WTC11 (cell line): Measurements from ENCODE around the gene MASP2. TPM values are rescaled to one million over a fixed set of nuclear protein-coding genes. Genes with fewer than 3 reads are reported as not detected.

Experiments used
- ATAC-seq: fragments of 200-7000 bp; cut with Tn5 transposase; 2 replicates; pipeline ENCODE4 v1.10.0; 2021; ENCODE audit warnings: mild to moderate bottlenecking, moderate library complexity
- CTCF ChIA-PET: fragments of 300-600 bp; sonication (Branson Sonifier 250); formaldehyde crosslinking; loops from one replicate; lab custom pipeline; 2021; ENCODE audit warnings: antibody characterized with exemption; lab: Charles Lee
- POLR2A ChIA-PET: fragments of 350-600 bp; sonication (Branson Sonifier 250); formaldehyde crosslinking; loops from one replicate; lab custom pipeline; 2021; ENCODE audit warnings: antibody characterized with exemption; lab: Charles Lee
- DNase-seq: peaks from one replicate; pipeline ENCODE4 v3.0.0; 2021; ENCODE audit warnings: low spot score
- H3K27ac Mint-ChIP-seq: 2 replicates; pipeline ENCODE4 v1.8.0; 2021; ENCODE audit warnings: mixed read lengths
- H3K27me3 Mint-ChIP-seq: 2 replicates; pipeline ENCODE4 v1.8.0; 2021; ENCODE audit warnings: low read depth, mild to moderate bottlenecking, moderate library complexity, mixed read lengths
- H3K36me3 Mint-ChIP-seq: 2 replicates; pipeline ENCODE4 v1.8.0; 2021; ENCODE audit warnings: mixed read lengths
- H3K4me1 Mint-ChIP-seq: 2 replicates; pipeline ENCODE4 v1.8.0; 2022; ENCODE audit warnings: mixed read lengths
- H3K4me3 Mint-ChIP-seq: 2 replicates; pipeline ENCODE4 v1.8.0; 2021; ENCODE audit warnings: mild to moderate bottlenecking, moderate library complexity, mixed read lengths
- H3K9me3 Mint-ChIP-seq: 2 replicates; pipeline ENCODE4 v1.8.0; 2021; ENCODE audit warnings: mixed read lengths
- EMX1 ChIP-seq: fragments of 250-450 bp; sonication (Bioruptor Pico); IDR thresholded peaks from 2 replicates; pipeline ENCODE4 v1.8.0; 2021; ENCODE audit warnings: mild to moderate bottlenecking
- ESRRA ChIP-seq: sonication (generic); formaldehyde crosslinking; IDR thresholded peaks from 2 replicates; pipeline ENCODE4 v1.8.1; 2022; ENCODE audit warnings: mild to moderate bottlenecking, missing genetic modification reagents, borderline replicate concordance
- HMGA2 ChIP-seq: fragments of 250-450 bp; sonication (Bioruptor Pico); IDR thresholded peaks from 2 replicates; pipeline ENCODE4 v1.4.0; 2021; ENCODE audit warnings: mild to moderate bottlenecking, moderate library complexity
- MXD4 ChIP-seq: fragments of 250-450 bp; sonication (Bioruptor Pico); IDR thresholded peaks from 2 replicates; pipeline ENCODE4 v1.8.0; 2021; ENCODE audit warnings: mild to moderate bottlenecking, moderate library complexity, borderline replicate concordance
- NR2C2 ChIP-seq: sonication (generic); formaldehyde crosslinking; IDR thresholded peaks from 2 replicates; pipeline ENCODE4 v1.8.0; 2022; ENCODE audit warnings: mild to moderate bottlenecking, missing genetic modification reagents
- SMAD3 ChIP-seq: sonication (generic); formaldehyde crosslinking; IDR thresholded peaks from 2 replicates; pipeline ENCODE4 v1.8.0; 2022; ENCODE audit warnings: missing genetic modification reagents, mild to moderate bottlenecking, borderline replicate concordance
- SP1 ChIP-seq: sonication (generic); formaldehyde crosslinking; conservative IDR thresholded peaks from 2 replicates; pipeline ENCODE4 v1.8.1; 2022; ENCODE audit warnings: missing genetic modification reagents
- TEAD4 ChIP-seq: sonication (generic); formaldehyde crosslinking; IDR thresholded peaks from 2 replicates; pipeline ENCODE4 v1.8.0; 2022; ENCODE audit warnings: mild to moderate bottlenecking, missing genetic modification reagents
- ZNF219 ChIP-seq: sonication (generic); formaldehyde crosslinking; IDR thresholded peaks from 2 replicates; pipeline ENCODE4 v1.8.0; 2023; ENCODE audit warnings: missing genetic modification reagents, mild to moderate bottlenecking, borderline replicate concordance
- ZNF232 ChIP-seq: sonication (generic); formaldehyde crosslinking; IDR thresholded peaks from 2 replicates; pipeline ENCODE4 v1.8.0; 2022; ENCODE audit warnings: mild to moderate bottlenecking, missing genetic modification reagents
- ZNF263 ChIP-seq: sonication (generic); formaldehyde crosslinking; IDR thresholded peaks from 2 replicates; pipeline ENCODE4 v1.8.1; 2022; ENCODE audit warnings: low read depth, mild to moderate bottlenecking, moderate library complexity, missing genetic modification reagents
- total RNA-seq: library from RNA; stranded (reverse); gene quantifications from 3 replicates; pipeline ENCODE4 v1.2.3, GENCODE V29; 2021
- TF ChIP-seq, protein P1 (sequence below): sonication (generic); formaldehyde crosslinking; IDR thresholded peaks from 2 replicates; pipeline ENCODE4 v1.8.1; 2023; ENCODE audit warnings: mild to moderate bottlenecking, missing genetic modification reagents
- TF ChIP-seq, protein P2 (sequence below): sonication (generic); formaldehyde crosslinking; IDR thresholded peaks from 2 replicates; pipeline ENCODE4 v1.8.0; 2022; ENCODE audit warnings: missing genetic modification reagents
- TF ChIP-seq, protein P3 (sequence below): fragments of 250-450 bp; sonication (Bioruptor Pico); IDR thresholded peaks from 2 replicates; pipeline ENCODE4 v1.9.0; 2021; ENCODE audit warnings: mild to moderate bottlenecking
- TF ChIP-seq, protein P4 (sequence below): fragments of 250-450 bp; sonication (Bioruptor Pico); conservative IDR thresholded peaks from 2 replicates; pipeline ENCODE4 v1.9.0; 2021; ENCODE audit warnings: mild to moderate bottlenecking
- TF ChIP-seq, protein P5 (sequence below): sonication (generic); formaldehyde crosslinking; IDR thresholded peaks from 2 replicates; pipeline ENCODE4 v1.8.0; 2023; ENCODE audit warnings: mild to moderate bottlenecking, missing genetic modification reagents
- TF ChIP-seq, protein P6 (sequence below): sonication (generic); formaldehyde crosslinking; IDR thresholded peaks from 2 replicates; pipeline ENCODE4 v1.8.1; 2023; ENCODE audit warnings: mild to moderate bottlenecking, moderate library complexity, missing genetic modification reagents
- TF ChIP-seq, protein P7 (sequence below): fragments of 250-450 bp; sonication (Bioruptor Pico); IDR thresholded peaks from 2 replicates; pipeline ENCODE4 v1.8.0; 2021; ENCODE audit warnings: mild to moderate bottlenecking

Gene MASP2
- total RNA-seq, 1 experiment from 2014 or later: 0.57 TPM

DNA sequence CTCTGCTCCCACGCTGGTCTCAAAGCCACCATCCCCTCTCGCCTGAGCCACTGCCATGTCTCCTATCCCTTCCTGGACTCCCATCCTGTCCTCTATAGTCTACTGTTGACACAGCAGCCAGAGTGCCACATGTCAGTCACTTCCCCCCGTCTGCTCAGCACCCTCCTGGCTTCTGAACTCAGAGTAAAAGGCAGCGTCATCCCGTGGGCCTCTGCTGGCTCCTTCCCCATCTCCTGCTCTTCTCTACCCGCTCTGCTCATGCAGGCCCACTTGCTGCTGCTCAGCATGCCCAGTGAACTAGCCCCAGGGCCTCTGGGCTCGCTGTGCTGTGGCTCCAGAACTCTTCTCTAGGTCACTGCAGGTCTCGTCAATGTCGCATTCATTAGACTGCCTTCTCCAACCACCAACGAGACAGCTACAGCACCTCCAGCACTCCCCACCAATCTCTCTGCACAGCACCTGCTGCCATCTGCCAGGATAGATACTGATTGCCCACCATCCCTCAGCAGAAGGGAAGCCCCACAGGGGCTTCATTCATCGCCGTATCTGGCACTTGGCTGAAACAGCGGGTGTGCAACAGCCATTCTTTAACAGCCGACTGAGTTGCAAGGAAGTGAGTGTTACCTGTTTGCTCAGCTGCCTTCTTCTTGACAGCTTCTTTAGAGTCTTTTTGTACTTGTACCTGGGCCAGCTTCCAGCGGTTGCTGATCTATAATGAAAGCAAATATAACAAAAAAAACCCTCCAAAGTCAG, 24.6 kb upstream of the MASP2 start:
- Mint-ChIP-seq H3K27me3 (no peaks in the 10 kb centered on the region), H3K27ac (peak overlapping the region; percentile 64; the same call in 1 of the 2 replicates), H3K4me3 (no peak overlapping the region)
- no peak for TF ChIP-seq EMX1 (CRISPR knock-in tag)
- no peak for TF ChIP-seq NR2C2
- TF ChIP-seq TEAD4 (CRISPR knock-in tag): no peak
- TF ChIP-seq, protein P1, sequence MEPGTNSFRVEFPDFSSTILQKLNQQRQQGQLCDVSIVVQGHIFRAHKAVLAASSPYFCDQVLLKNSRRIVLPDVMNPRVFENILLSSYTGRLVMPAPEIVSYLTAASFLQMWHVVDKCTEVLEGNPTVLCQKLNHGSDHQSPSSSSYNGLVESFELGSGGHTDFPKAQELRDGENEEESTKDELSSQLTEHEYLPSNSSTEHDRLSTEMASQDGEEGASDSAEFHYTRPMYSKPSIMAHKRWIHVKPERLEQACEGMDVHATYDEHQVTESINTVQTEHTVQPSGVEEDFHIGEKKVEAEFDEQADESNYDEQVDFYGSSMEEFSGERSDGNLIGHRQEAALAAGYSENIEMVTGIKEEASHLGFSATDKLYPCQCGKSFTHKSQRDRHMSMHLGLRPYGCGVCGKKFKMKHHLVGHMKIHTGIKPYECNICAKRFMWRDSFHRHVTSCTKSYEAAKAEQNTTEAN (CRISPR knock-in tag): no peak
- TF ChIP-seq MXD4 (CRISPR knock-in tag): no peak
- TF ChIP-seq ESRRA (CRISPR knock-in tag): no peak
- TF ChIP-seq ZNF232 (CRISPR knock-in tag): no peak
- TF ChIP-seq, protein P2, sequence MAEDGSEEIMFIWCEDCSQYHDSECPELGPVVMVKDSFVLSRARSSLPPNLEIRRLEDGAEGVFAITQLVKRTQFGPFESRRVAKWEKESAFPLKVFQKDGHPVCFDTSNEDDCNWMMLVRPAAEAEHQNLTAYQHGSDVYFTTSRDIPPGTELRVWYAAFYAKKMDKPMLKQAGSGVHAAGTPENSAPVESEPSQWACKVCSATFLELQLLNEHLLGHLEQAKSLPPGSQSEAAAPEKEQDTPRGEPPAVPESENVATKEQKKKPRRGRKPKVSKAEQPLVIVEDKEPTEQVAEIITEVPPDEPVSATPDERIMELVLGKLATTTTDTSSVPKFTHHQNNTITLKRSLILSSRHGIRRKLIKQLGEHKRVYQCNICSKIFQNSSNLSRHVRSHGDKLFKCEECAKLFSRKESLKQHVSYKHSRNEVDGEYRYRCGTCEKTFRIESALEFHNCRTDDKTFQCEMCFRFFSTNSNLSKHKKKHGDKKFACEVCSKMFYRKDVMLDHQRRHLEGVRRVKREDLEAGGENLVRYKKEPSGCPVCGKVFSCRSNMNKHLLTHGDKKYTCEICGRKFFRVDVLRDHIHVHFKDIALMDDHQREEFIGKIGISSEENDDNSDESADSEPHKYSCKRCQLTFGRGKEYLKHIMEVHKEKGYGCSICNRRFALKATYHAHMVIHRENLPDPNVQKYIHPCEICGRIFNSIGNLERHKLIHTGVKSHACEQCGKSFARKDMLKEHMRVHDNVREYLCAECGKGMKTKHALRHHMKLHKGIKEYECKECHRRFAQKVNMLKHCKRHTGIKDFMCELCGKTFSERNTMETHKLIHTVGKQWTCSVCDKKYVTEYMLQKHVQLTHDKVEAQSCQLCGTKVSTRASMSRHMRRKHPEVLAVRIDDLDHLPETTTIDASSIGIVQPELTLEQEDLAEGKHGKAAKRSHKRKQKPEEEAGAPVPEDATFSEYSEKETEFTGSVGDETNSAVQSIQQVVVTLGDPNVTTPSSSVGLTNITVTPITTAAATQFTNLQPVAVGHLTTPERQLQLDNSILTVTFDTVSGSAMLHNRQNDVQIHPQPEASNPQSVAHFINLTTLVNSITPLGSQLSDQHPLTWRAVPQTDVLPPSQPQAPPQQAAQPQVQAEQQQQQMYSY (CRISPR knock-in tag): no peak
- no peak for TF ChIP-seq ZNF219 (CRISPR knock-in tag)
- TF ChIP-seq, protein P3, sequence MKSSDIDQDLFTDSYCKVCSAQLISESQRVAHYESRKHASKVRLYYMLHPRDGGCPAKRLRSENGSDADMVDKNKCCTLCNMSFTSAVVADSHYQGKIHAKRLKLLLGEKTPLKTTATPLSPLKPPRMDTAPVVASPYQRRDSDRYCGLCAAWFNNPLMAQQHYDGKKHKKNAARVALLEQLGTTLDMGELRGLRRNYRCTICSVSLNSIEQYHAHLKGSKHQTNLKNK (CRISPR knock-in tag): no peak
- TF ChIP-seq, protein P4, sequence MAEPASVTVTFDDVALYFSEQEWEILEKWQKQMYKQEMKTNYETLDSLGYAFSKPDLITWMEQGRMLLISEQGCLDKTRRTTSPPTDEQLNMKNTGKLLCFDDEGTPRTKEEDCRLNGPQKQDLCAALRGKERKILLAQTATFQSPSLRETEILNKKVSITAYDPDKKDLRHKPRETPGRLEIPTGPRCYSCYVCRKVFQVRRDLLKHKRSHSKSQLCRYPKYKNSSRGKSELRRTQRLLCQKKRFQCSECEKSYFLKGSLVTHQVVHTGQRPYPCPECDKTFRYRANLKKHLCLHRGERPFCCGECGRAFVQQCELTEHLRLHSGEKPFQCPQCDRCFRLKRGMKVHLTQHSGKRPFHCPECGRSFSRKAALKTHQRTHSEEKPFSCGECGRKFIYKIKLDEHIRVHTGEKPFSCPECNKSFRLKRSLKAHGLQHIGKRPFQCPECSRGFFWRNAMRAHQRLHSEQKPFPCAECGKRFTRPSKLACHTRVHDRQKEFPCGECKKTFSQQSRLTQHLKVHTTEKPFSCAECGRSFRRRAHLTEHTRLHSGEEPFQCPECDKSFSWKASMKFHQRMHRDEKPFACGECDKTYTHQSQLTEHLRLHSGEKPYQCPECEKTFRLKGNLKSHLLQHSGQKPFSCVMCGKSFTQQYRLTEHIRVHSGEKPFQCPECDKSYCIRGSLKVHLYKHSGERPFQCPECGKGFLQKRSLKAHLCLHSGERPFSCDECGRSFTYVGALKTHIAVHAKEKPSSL (CRISPR knock-in tag): no peak
- TF ChIP-seq, protein P5, sequence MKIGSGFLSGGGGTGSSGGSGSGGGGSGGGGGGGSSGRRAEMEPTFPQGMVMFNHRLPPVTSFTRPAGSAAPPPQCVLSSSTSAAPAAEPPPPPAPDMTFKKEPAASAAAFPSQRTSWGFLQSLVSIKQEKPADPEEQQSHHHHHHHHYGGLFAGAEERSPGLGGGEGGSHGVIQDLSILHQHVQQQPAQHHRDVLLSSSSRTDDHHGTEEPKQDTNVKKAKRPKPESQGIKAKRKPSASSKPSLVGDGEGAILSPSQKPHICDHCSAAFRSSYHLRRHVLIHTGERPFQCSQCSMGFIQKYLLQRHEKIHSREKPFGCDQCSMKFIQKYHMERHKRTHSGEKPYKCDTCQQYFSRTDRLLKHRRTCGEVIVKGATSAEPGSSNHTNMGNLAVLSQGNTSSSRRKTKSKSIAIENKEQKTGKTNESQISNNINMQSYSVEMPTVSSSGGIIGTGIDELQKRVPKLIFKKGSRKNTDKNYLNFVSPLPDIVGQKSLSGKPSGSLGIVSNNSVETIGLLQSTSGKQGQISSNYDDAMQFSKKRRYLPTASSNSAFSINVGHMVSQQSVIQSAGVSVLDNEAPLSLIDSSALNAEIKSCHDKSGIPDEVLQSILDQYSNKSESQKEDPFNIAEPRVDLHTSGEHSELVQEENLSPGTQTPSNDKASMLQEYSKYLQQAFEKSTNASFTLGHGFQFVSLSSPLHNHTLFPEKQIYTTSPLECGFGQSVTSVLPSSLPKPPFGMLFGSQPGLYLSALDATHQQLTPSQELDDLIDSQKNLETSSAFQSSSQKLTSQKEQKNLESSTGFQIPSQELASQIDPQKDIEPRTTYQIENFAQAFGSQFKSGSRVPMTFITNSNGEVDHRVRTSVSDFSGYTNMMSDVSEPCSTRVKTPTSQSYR (CRISPR knock-in tag): no peak
- no peak for TF ChIP-seq HMGA2
- TF ChIP-seq ZNF263 (CRISPR knock-in tag): no peak
- TF ChIP-seq, protein P6, sequence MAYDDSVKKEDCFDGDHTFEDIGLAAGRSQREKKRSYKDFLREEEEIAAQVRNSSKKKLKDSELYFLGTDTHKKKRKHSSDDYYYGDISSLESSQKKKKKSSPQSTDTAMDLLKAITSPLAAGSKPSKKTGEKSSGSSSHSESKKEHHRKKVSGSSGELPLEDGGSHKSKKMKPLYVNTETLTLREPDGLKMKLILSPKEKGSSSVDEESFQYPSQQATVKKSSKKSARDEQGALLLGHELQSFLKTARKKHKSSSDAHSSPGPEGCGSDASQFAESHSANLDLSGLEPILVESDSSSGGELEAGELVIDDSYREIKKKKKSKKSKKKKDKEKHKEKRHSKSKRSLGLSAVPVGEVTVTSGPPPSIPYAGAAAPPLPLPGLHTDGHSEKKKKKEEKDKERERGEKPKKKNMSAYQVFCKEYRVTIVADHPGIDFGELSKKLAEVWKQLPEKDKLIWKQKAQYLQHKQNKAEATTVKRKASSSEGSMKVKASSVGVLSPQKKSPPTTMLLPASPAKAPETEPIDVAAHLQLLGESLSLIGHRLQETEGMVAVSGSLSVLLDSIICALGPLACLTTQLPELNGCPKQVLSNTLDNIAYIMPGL (CRISPR knock-in tag): no peak
- TF ChIP-seq SMAD3 (CRISPR knock-in tag): no peak
- TF ChIP-seq SP1 (CRISPR knock-in tag): no peak
- TF ChIP-seq, protein P7, sequence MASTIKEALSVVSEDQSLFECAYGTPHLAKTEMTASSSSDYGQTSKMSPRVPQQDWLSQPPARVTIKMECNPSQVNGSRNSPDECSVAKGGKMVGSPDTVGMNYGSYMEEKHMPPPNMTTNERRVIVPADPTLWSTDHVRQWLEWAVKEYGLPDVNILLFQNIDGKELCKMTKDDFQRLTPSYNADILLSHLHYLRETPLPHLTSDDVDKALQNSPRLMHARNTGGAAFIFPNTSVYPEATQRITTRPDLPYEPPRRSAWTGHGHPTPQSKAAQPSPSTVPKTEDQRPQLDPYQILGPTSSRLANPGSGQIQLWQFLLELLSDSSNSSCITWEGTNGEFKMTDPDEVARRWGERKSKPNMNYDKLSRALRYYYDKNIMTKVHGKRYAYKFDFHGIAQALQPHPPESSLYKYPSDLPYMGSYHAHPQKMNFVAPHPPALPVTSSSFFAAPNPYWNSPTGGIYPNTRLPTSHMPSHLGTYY: no peak
- TF ChIP-seq, all 79 proteins: peak for 0
- ChIA-PET CTCF (interaction anchor here (0.9 to 2.5 kb wide), 2 partner anchors 34 to 170 kb away, joined by 3 to 16 read pairs; no protein-coding TSS in a partner anchor), POLR2A (no interaction called here)
- Mint-ChIP-seq H3K36me3 (peaks cover 82% of the 10 kb centered on the region), H3K4me1 (peaks cover 5% of the 10 kb centered on the region), H3K9me3 (no peaks in the 10 kb centered on the region)
- ATAC-seq (no peak), DNase-seq (no peak)
